Hepatocyte (in vitro differentiated cells): ENCODE results near the gene CSTPP1.

ENCODE experiments used
- CTCF ChIP-seq: fragments of 200-600 bp; sonication (generic); IDR thresholded peaks from 2 replicates; pipeline ENCODE4 v1.5.1; 2016; ENCODE audit warnings: antibody characterized with exemption, mild to moderate bottlenecking; ENCODE audit not compliant: poor library complexity
- EZH2phosphoT487 ChIP-seq: fragments of 200-600 bp; sonication (generic); IDR thresholded peaks from one replicate; pipeline ENCODE4 v1.6.1; 2018; ENCODE audit warnings: antibody characterized with exemption, mild to moderate bottlenecking, low read depth, moderate library complexity; ENCODE audit not compliant: unreplicated experiment, severe bottlenecking

DNA sequence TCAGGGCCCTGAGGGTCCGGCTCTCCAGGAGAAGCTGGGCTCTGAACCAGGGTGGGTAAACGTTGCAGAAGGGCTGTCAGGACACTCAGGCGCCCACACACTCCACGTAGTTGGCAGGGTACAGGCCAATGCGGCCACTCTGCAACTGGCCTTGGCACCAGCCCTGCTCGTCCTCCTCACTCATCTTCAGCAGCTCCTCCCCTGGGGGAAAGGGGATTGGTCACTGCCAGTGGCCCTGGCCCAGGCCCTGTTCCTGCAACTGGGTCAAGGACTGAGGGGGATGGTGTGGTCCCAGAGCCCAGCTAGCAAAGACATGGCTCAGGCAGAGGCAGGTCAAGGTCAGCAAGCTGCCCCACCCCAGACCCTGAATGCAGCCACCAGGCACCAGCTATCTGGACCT is 241.3 kb downstream of the CSTPP1 start:
- TF ChIP-seq EZH2phosphoT487 (no peak), CTCF (no peak)
